Endothelial cell of umbilical vein (primary cell): ENCODE results near the gene IL32. TPM values are rescaled to one million over a fixed set of nuclear protein-coding genes. Genes with fewer than 3 reads are reported as not detected.
A peak's percentile ranks its signal among the peaks of the same experiment; 100 is the strongest.

Experiments
- BruUV-seq: library from RNA; stranded (reverse); fragments of 400-500 nt; replicated peaks from 2 replicates; lab custom pipeline; 2021; lab: Mats Ljungman, UMichigan
- CTCF ChIA-PET: fragments of 300-600, 350-600 bp; sonication (Branson Sonifier 250); formaldehyde crosslinking; loops from one replicate; lab custom pipeline; 2021; ENCODE audit warnings: antibody characterized with exemption, inconsistent platforms; lab: Charles Lee
- POLR2A ChIA-PET: fragments of 300-600, 350-600 bp; sonication (Branson Sonifier 250); formaldehyde crosslinking; loops from one replicate; lab custom pipeline; 2021; ENCODE audit warnings: antibody characterized with exemption, inconsistent platforms; lab: Charles Lee
- DNase-seq: peaks from one replicate; pipeline ENCODE4 v3.0.0-alpha.2; 2011; ENCODE audit warnings: low read depth, low spot score
- FAIRE-seq: peaks from 2 replicates; lab custom pipeline; 2011; peaks lifted over from hg19 to GRCh38; lab: Jason Lieb, UNC
- H2AFZ ChIP-seq: 2 replicates; pipeline ENCODE4 v1.6.0; 2012; ENCODE audit warnings: low read depth, low read length, control low read depth, inconsistent platforms
- H3K27ac ChIP-seq: 2 replicates; pipeline ENCODE4 v1.5.1; 2011; ENCODE audit warnings: low read depth, mild to moderate bottlenecking, control low read depth, low read length, moderate library complexity; ENCODE audit not compliant: insufficient read depth
- H3K27me3 ChIP-seq, 2 experiments: 2 replicates each; pipeline versions ENCODE4 v1.6.0 to v1.6.1; 2011; ENCODE audit warnings: low read length in 2 of 2, mixed read lengths in 1 of 2; ENCODE audit not compliant: control insufficient read depth in 2 of 2, insufficient read depth in 2 of 2
- H3K36me3 ChIP-seq, 2 experiments: 2 replicates in 1 of 2; 3 replicates in 1 of 2; pipeline ENCODE4 v1.5.1; 2011; ENCODE audit warnings: low read length in 2 of 2, mild to moderate bottlenecking in 1 of 2, moderate library complexity in 1 of 2; ENCODE audit not compliant: control insufficient read depth in 2 of 2, insufficient read depth in 2 of 2; ENCODE audit errors: extremely low read depth in 1 of 2
- H3K4me1 ChIP-seq: 3 replicates; pipeline ENCODE4 v1.5.1; 2011; ENCODE audit warnings: mild to moderate bottlenecking, low read length; ENCODE audit not compliant: control insufficient read depth, insufficient read depth; ENCODE audit errors: extremely low read depth
- H3K4me2 ChIP-seq: 2 replicates; pipeline ENCODE4 v1.6.1; 2011; ENCODE audit warnings: low read length, control low read depth, mixed read lengths; ENCODE audit not compliant: insufficient read depth
- H3K4me3 ChIP-seq, 3 experiments: fragments of 200-600 bp in 1 of 3; sonication (generic), shearing (Covaris generic) in 1 of 3; replicated peaks in 1 of 3; 2 replicates each; pipeline ENCODE4 v1.5.1; 2011 to 2016; ENCODE audit warnings: control low read depth in 3 of 3, low read length in 3 of 3, mild to moderate bottlenecking in 2 of 3, inconsistent platforms in 1 of 3, low read depth in 1 of 3, moderate library complexity in 1 of 3; ENCODE audit not compliant: insufficient read depth in 1 of 3
- H3K79me2 ChIP-seq: 2 replicates; pipeline ENCODE4 v1.6.0; 2012; ENCODE audit warnings: low read length, inconsistent platforms; ENCODE audit not compliant: control insufficient read depth, insufficient read depth
- H3K9ac ChIP-seq: replicated peaks from 2 replicates; pipeline ENCODE3; 2011; ENCODE audit warnings: low read length, control low read depth; ENCODE audit not compliant: insufficient read depth; ENCODE audit errors: extremely low read depth
- H3K9me1 ChIP-seq: replicated peaks from 3 replicates; pipeline ENCODE4 v1.6.0; 2011; ENCODE audit warnings: mild to moderate bottlenecking, low read length; ENCODE audit not compliant: control insufficient read depth, insufficient read depth; ENCODE audit errors: extremely low read depth
- H3K9me3 ChIP-seq: replicated peaks from 2 replicates; pipeline ENCODE4 v1.5.1; 2012; ENCODE audit warnings: low read length, inconsistent platforms; ENCODE audit not compliant: control insufficient read depth, insufficient read depth
- H4K20me1 ChIP-seq: replicated peaks from 2 replicates; pipeline ENCODE3; 2011; ENCODE audit warnings: mild to moderate bottlenecking, low read length; ENCODE audit not compliant: control insufficient read depth, insufficient read depth; ENCODE audit errors: extremely low read depth
- CTCF ChIP-seq, 2 donors: IDR thresholded peaks; 1 replicate in 1 of 2; 2 replicates in 1 of 2; pipeline ENCODE4 v1.5.1; 2011; ENCODE audit warnings: low read length in 2 of 2, mild to moderate bottlenecking in 2 of 2, moderate library complexity in 2 of 2, control low read depth in 1 of 2, inconsistent platforms in 1 of 2, low read depth in 1 of 2; ENCODE audit not compliant: insufficient read depth in 1 of 2; ENCODE audit errors: extremely low read depth in 1 of 2
- FOS ChIP-seq: IDR thresholded peaks from 2 replicates; pipeline ENCODE4 v1.6.1; 2011; ENCODE audit warnings: mild to moderate bottlenecking, low read length, moderate library complexity, borderline replicate concordance; ENCODE audit not compliant: insufficient read depth
- GATA2 ChIP-seq: IDR thresholded peaks from 2 replicates; pipeline ENCODE4 v1.7.0; 2011; ENCODE audit warnings: low read depth, mild to moderate bottlenecking, moderate library complexity, mixed read lengths, low read length; ENCODE audit not compliant: insufficient read length, insufficient read depth
- JUN ChIP-seq: IDR thresholded peaks from 2 replicates; pipeline ENCODE4 v1.6.1; 2011; ENCODE audit warnings: borderline replicate concordance, low read depth; ENCODE audit not compliant: insufficient read length, insufficient read depth
- POLR2AphosphoS5 ChIP-seq: IDR thresholded peaks from 2 replicates; pipeline ENCODE4 v1.6.1; 2012; ENCODE audit warnings: low read depth, mild to moderate bottlenecking, control low read depth, low read length, moderate library complexity; ENCODE audit not compliant: insufficient read depth
- dilution Hi-C: fragments of 300-500 bp; cut with MboI; formaldehyde crosslinking; loops from one replicate; pipeline ENCODE4 v1.15.0; 2019; ENCODE audit warnings: low sequenced_read_pairs; ENCODE audit not compliant: extremely low pct_ligation_motif_present
- intact Hi-C: fragments of 100-400 bp; cut with micrococcal nuclease; formaldehyde crosslinking; loops from one replicate; pipeline ENCODE4 v1.10.0; 2022
- polyA plus RNA-seq, 4 experiments: library from polyadenylated mRNA; depleted of rRNA in 3 of 4; stranded (reverse) in 3 of 4; unstranded in 1 of 4; fragments of >200 nt; gene quantifications; 2 replicates each; pipeline versions ENCODE4 v1.2.1 to v1.2.3, GENCODE V29; 2011 to 2012; ENCODE audit warnings: missing spikeins in 1 of 4
- total RNA-seq: library from RNA; stranded (reverse); gene quantifications from 2 replicates; pipeline ENCODE4 v1.2.3, GENCODE V29; 2021

Gene IL32
- total and polyA plus RNA-seq, 2 donors (not counting 3 experiments of a cell fraction or from before 2014, with no cell fraction given) = 55.7 to 336 TPM

GRCh38 chr16:3092501-3092941 lies 27.1 kb downstream of the IL32 start:
- Histone ChIP-seq H4K20me1 (no peaks in the 10 kb centered on the region), H3K9me3 (no peaks in the 10 kb centered on the region), H3K4me1 (peaks cover 12% of the 10 kb centered on the region), H2AFZ (no peak overlapping the region), H3K27ac (no peak overlapping the region), H3K9ac (no peak overlapping the region), H3K4me2 (no peak overlapping the region), H3K79me2 (no peaks in the 10 kb centered on the region), H3K27me3 (peaks cover 0 to 2% of the 10 kb centered on the region in 2 experiments), H3K4me3 (no peak overlapping the region), H3K36me3 (no peaks in the 10 kb centered on the region), H3K9me1 (no peaks in the 10 kb centered on the region)
- ChIA-PET POLR2A (no interaction called here), CTCF (interaction anchor here (0.6 to 2.4 kb wide), 3 partner anchors 10 to 37 kb away, joined by 3 to 15 read pairs (median 15); no protein-coding TSS in a partner anchor)
- FAIRE-seq (no peak), DNase-seq (no peak)
- no peak for TF ChIP-seq FOS
- no peak for TF ChIP-seq GATA2
- dilution Hi-C loops = no loop called here
- BruUV-seq = no TSS peak
- intact Hi-C loops = no loop called here

- ChIA-PET POLR2A (no interaction called here), CTCF (interaction anchor here (1.0 to 2.4 kb wide), 4 partner anchors 19 to 73 kb away, joined by 3 to 15 read pairs (median 12); no protein-coding TSS in a partner anchor)
- H3K9me1 ChIP-seq = no peaks in the 10 kb centered on the region
- H3K9me3 ChIP-seq = no peaks in the 10 kb centered on the region
- BruUV-seq = no TSS peak
- no peaks in the 10 kb centered on the region for H3K36me3 ChIP-seq
- H3K4me1 ChIP-seq = peaks cover under 1% of the 10 kb centered on the region
- peak; percentile 74 for DNase-seq
- no peak overlapping the region for H2AFZ ChIP-seq
- dilution Hi-C loops = no loop called here
- no peaks in the 10 kb centered on the region for H4K20me1 ChIP-seq
- intact Hi-C loops = loop anchor here (1.0 kb wide), 3 partner anchors 35 to 72 kb away; no protein-coding TSS in a partner anchor
- H3K79me2 ChIP-seq = no peaks in the 10 kb centered on the region
- peak; percentile 93 for FAIRE-seq
- no peak for TF ChIP-seq POLR2AphosphoS5
- TF ChIP-seq JUN = no peak
- no peak for TF ChIP-seq FOS
- TF ChIP-seq CTCF (IDR thresholded peaks at IDR 0.05; ENCODE audit: extremely low read depth in 1 of 2, insufficient read depth in 1 of 2, low read depth in 1 of 2, low read length in 2 of 2) = peak; percentile 61 to 70
- no peak overlapping the region for H3K4me2 ChIP-seq
- H3K9ac ChIP-seq = no peak overlapping the region
- no peak overlapping the region for H3K4me3 ChIP-seq
- no peak overlapping the region for H3K27ac ChIP-seq
- H3K27me3 ChIP-seq = peaks cover 0 to 2% of the 10 kb centered on the region in 2 experiments
Measured at GRCh38 chr16:3094289-3095027, 29.0 kb downstream of the IL32 start.
